Chondrocyte (in vitro differentiated cells): ENCODE measurements around the gene CTPS1. TPM values are rescaled to one million over a fixed set of nuclear protein-coding genes. Genes with fewer than 3 reads are reported as not detected.

Experiments
- DNase-seq: peaks from one replicate; pipeline ENCODE4 v3.0.0; 2021; ENCODE audit warnings: mixed read lengths, low spot score
- H3K27ac Mint-ChIP-seq: one replicate; pipeline ENCODE4 v1.8.0; 2021; ENCODE audit warnings: mild to moderate bottlenecking, moderate library complexity, mixed read lengths; ENCODE audit not compliant: unreplicated experiment
- H3K27me3 Mint-ChIP-seq: 2 replicates; pipeline ENCODE4 v1.8.0; 2021; ENCODE audit warnings: low read depth, mixed read lengths
- H3K36me3 Mint-ChIP-seq: 2 replicates; pipeline ENCODE4 v1.8.0; 2021; ENCODE audit warnings: low read depth, mixed read lengths
- H3K4me1 Mint-ChIP-seq: 2 replicates; pipeline ENCODE4 v1.8.0; 2021; ENCODE audit warnings: low read depth, mild to moderate bottlenecking, mixed read lengths
- H3K4me3 Mint-ChIP-seq: one replicate; pipeline ENCODE4 v1.8.0; 2021; ENCODE audit warnings: mild to moderate bottlenecking, moderate library complexity, mixed read lengths; ENCODE audit not compliant: unreplicated experiment
- H3K9me3 Mint-ChIP-seq: 2 replicates; pipeline ENCODE4 v1.8.0; 2021; ENCODE audit warnings: low read depth, mixed read lengths
- total RNA-seq: library from RNA; stranded (reverse); gene quantifications from 3 replicates; pipeline ENCODE4 v1.2.1, GENCODE V29; 2021
- TF ChIP-seq, protein P1 (sequence below): fragments of 200-600 bp; sonication (generic); IDR thresholded peaks from 2 replicates; pipeline ENCODE4 v1.5.0; 2021; ENCODE audit warnings: antibody characterized with exemption, mild to moderate bottlenecking, moderate library complexity

The CTPS1 gene
- total RNA-seq, 1 donor from 2014 or later, result 84.5 TPM

GRCh38 chr1:40938393-40938792, 41.1 kb upstream of the CTPS1 start:
- TF ChIP-seq, protein P1, sequence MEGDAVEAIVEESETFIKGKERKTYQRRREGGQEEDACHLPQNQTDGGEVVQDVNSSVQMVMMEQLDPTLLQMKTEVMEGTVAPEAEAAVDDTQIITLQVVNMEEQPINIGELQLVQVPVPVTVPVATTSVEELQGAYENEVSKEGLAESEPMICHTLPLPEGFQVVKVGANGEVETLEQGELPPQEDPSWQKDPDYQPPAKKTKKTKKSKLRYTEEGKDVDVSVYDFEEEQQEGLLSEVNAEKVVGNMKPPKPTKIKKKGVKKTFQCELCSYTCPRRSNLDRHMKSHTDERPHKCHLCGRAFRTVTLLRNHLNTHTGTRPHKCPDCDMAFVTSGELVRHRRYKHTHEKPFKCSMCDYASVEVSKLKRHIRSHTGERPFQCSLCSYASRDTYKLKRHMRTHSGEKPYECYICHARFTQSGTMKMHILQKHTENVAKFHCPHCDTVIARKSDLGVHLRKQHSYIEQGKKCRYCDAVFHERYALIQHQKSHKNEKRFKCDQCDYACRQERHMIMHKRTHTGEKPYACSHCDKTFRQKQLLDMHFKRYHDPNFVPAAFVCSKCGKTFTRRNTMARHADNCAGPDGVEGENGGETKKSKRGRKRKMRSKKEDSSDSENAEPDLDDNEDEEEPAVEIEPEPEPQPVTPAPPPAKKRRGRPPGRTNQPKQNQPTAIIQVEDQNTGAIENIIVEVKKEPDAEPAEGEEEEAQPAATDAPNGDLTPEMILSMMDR, result no peak
- Mint-ChIP-seq H3K4me3 (no peak overlapping the region), H3K9me3 (no peaks in the 10 kb centered on the region), H3K36me3 (no peaks in the 10 kb centered on the region), H3K27ac (no peak overlapping the region), H3K27me3 (no peaks in the 10 kb centered on the region), H3K4me1 (peaks cover 28% of the 10 kb centered on the region)
- no peak for DNase-seq

DNA sequence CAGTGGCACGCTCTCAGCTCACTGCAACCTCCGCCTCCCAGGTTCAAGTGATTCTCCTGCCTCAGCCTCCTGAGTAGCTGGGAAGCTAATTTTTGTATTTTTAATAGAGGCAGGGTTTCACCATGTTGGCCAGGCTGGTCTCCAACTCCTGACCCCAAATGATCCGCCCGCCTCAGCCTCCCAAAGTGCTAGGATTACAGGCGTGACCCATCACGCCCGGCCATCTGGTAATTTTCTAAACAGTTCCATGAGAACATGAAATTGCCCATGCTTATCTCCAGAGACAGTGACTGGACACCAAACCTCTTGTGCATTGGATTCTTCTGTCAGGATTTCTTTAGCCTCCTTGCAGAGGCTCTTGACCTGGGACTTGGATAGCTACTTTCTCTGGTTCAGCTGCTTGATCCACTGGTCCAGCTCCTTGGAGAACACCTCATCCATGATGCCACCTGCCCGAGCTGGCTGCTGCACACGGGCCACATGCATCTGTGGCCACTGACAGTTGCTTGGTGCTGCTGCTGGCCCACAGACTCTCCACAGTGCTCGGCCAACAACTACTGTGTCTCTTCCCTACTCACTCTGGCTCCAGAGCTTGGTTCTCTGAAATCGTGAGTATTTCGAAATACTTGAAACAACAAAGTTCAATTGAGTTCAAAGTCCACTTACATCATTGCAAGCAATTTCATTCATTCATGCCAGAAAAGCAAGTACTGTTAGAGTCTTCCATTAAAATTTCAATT, 40.0 kb upstream of the CTPS1 start:
- DNase-seq, result no peak

GRCh38 chr1:40944326-40944725, 35.2 kb upstream of the CTPS1 start:
- peak overlapping the region; percentile 100 for H3K27ac Mint-ChIP-seq
- peak overlapping the region; percentile 52 for H3K4me3 Mint-ChIP-seq

More for the DNA sequence above, 40.0 kb upstream of the CTPS1 start:
- Mint-ChIP-seq H3K4me1 (peaks cover 39% of the 10 kb centered on the region), H3K9me3 (no peaks in the 10 kb centered on the region), H3K36me3 (no peaks in the 10 kb centered on the region), H3K4me3 (no peak overlapping the region), H3K27me3 (no peaks in the 10 kb centered on the region), H3K27ac (no peak overlapping the region)
- TF ChIP-seq, protein P1, result no peak

DNA sequence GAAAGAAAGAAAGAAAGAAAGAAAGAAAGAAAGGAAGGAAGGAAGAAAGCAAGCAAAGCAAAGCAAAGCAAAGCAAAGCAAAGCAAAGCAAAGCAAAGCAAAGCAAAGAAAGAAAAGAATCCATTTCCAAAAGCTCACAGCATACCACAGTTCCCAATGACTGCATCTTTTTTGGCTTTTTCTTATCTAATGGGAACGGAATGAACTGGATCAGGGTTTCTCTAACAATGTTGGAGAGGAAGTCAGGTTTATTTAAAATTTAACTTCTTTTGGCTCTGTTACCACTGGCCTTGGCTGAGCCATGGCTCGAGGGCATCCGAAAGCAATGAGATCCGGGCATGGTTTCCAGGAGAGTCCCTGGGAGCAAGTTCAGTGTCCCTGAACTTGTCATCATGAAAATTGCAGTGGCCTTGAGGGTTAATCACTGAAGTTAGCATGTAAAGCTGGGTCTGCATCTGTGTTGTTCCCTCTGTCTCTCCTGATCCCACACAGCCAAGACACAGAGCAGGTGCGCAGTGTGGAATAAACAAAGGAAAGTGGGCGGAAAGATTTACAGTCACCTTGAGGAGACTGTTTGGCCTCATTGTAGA, 34.6 kb upstream of the CTPS1 start:
- peaks cover 5% of the 10 kb centered on the region for H3K9me3 Mint-ChIP-seq
- H3K27me3 Mint-ChIP-seq, result no peaks in the 10 kb centered on the region
- TF ChIP-seq, protein P1, result no peak
- H3K27ac Mint-ChIP-seq, result peak overlapping the region; percentile 100
- DNase-seq, result no peak
- H3K4me3 Mint-ChIP-seq, result peak overlapping the region; percentile 52
- H3K4me1 Mint-ChIP-seq, result peaks cover 52% of the 10 kb centered on the region
- no peaks in the 10 kb centered on the region for H3K36me3 Mint-ChIP-seq

More at GRCh38 chr1:40944326-40944725, 35.2 kb upstream of the CTPS1 start:
- DNase-seq, result no peak
- no peaks in the 10 kb centered on the region for H3K36me3 Mint-ChIP-seq
- peaks cover 55% of the 10 kb centered on the region for H3K4me1 Mint-ChIP-seq
- TF ChIP-seq, protein P1, result peak; percentile 63
- peaks cover 5% of the 10 kb centered on the region for H3K9me3 Mint-ChIP-seq
- H3K27me3 Mint-ChIP-seq, result no peaks in the 10 kb centered on the region

DNA sequence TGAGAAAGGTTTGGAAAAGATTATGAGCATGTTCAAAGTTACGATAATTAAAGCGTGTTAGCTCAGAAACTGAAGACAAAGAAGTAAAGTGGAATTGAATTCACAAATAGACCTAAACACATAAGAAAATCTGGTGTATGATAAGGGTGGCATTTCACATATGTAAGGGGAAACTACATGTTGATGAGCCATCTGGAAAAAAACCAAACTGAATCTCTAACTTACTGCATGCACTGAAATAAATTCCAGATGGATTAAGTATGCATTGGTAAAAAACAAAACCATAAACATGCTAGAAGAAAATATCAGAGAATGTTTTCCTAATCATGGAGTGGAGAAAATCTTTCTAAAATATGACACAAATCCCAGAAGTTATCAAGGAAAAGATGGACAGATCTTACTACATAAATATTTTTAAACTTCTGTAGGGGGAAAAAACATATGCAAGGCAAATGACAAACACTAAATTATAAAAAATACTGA, 34.0 kb upstream of the CTPS1 start:
- H3K9me3 Mint-ChIP-seq, result peaks cover 5% of the 10 kb centered on the region
- peak overlapping the region; percentile 100 for H3K27ac Mint-ChIP-seq
- TF ChIP-seq, protein P1, result no peak
- no peak for DNase-seq
- no peaks in the 10 kb centered on the region for H3K36me3 Mint-ChIP-seq
- peaks cover 52% of the 10 kb centered on the region for H3K4me1 Mint-ChIP-seq
- H3K27me3 Mint-ChIP-seq, result no peaks in the 10 kb centered on the region
- H3K4me3 Mint-ChIP-seq, result no peak overlapping the region
